ACC112 (cell line): Measurements from ENCODE around the gene WDPCP.

Experiments
- H2AFZ ChIP-seq: fragments of 200-600 bp; sonication (generic); one replicate; pipeline ENCODE4 v1.6.0; 2017; ENCODE audit warnings: antibody characterized with exemption, low read length; ENCODE audit not compliant: unreplicated experiment
- H3K27ac ChIP-seq: fragments of 200-600 bp; sonication (generic); 2 replicates; pipeline ENCODE4 v1.5.1; 2014; ENCODE audit warnings: low read depth, mild to moderate bottlenecking, antibody characterized with exemption, low read length, moderate library complexity
- H3K27me3 ChIP-seq: fragments of 200-600 bp; sonication (generic); 2 replicates; pipeline ENCODE4 v1.6.1; 2014; ENCODE audit warnings: mild to moderate bottlenecking, antibody characterized with exemption, low read length, moderate library complexity, mixed read lengths; ENCODE audit not compliant: insufficient read depth
- H3K36me3 ChIP-seq: fragments of 200-600 bp; sonication (generic); 2 replicates; pipeline ENCODE4 v1.6.1; 2016; ENCODE audit warnings: mild to moderate bottlenecking, antibody characterized with exemption, low read length, moderate library complexity, mixed read lengths; ENCODE audit not compliant: insufficient read depth
- H3K4me1 ChIP-seq: fragments of 200-600 bp; sonication (generic); one replicate; pipeline ENCODE4 v1.6.1; 2016; ENCODE audit warnings: low read length, mixed read lengths; ENCODE audit not compliant: insufficient read depth, unreplicated experiment, control insufficient read depth
- H3K4me3 ChIP-seq: fragments of 200-600 bp; sonication (generic); 2 replicates; pipeline ENCODE4 v1.5.1; 2014; ENCODE audit warnings: mild to moderate bottlenecking, low read depth, low read length
- H3K79me2 ChIP-seq: fragments of 200-600 bp; sonication (generic); one replicate; pipeline ENCODE4 v1.6.0; 2016; ENCODE audit warnings: low read length; ENCODE audit not compliant: control insufficient read depth, unreplicated experiment, insufficient read depth

The WDPCP gene

DNA sequence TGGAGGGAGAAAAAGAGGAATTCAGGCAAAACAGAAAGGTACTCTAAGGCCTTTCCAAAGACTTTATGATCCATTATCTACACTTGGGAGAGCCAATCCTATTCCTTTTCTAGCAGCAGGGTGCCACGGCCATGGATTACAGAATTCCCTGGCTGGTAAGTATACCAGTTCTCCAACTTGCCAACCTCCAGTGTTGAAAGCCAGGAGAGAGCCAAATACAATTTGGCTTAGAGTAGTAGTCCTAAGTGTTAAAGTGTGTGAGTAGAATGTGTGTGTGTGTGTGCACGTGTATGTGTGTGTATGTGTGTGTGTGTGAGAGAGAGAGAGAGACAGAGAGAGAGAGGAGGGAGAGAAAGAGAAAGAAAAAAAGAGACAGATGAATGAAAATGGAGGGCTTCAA, 43.3 kb downstream of the WDPCP start:
- Histone ChIP-seq H3K27me3 (no peaks in the 10 kb centered on the region), H2AFZ (no peak overlapping the region), H3K4me3 (no peak overlapping the region), H3K36me3 (no peaks in the 10 kb centered on the region), H3K27ac (no peak overlapping the region), H3K79me2 (no peaks in the 10 kb centered on the region), H3K4me1 (no peaks in the 10 kb centered on the region)

DNA sequence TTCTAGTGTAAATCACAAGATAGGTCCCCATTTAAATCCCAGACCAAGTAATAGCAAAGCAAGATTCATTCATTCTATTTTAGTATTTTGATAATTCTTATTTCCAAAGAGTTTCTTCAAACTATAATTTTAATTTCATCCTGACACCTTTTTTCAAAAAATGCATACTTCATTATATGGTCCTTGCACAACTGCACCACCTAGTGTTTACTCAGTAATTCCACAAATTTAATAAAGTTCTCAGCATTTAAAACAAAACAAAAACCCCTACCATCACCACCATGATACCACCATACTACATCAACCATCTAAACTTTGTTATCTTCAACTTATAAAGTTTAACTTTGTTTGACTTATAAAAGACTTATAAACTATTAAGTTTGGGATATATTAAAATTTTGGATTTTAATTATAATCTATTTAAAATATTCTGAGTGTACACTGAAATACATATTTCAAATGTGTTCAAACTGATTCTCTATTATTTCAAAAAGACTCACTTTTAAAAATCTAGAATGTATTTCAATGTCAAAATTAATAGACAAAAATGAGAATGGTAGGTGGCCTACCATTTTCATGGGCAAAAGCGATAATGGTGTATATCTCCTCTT, 44.2 kb downstream of the WDPCP start:
- no peaks in the 10 kb centered on the region for H3K36me3 ChIP-seq
- H3K4me3 ChIP-seq: no peak overlapping the region
- no peaks in the 10 kb centered on the region for H3K27me3 ChIP-seq
- no peak overlapping the region for H3K27ac ChIP-seq
- no peaks in the 10 kb centered on the region for H3K79me2 ChIP-seq
- no peak overlapping the region for H2AFZ ChIP-seq
- H3K4me1 ChIP-seq: peaks cover 8% of the 10 kb centered on the region

DNA sequence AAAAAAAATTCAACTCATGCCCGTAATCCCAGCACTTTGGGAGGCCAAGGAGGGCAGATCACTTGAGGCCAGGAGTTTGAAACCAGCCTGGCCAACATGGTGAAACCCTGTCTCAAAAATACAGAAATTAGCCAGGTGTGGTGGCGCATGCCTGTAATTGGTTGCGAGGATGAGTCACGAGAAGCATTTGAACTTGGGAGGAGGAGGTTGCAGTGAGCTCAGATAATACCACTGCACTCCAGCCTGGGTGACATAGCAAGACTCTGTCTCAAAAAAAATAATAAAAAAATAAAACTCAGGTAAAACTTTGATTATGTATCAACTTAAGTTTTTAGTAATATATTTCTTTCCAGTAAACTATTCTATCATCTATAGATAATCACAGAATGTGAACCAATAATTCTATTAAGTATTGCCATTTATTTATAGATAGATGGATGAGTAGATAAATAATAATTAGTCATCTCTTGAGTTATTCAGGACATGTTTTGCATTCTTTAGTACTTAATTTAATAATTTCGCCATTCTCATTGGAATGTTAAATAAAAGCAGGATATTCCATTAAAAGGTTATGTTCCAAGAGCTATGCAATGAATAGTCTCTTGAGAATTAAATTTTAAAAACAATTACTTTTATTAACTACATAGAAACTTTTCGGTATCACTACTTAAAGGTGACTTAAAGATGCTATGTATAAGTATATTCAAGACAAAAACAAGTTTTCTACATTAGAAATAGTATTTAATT, 48.7 kb downstream of the WDPCP start:
- Histone ChIP-seq H3K4me1 (peaks cover 25% of the 10 kb centered on the region), H3K4me3 (no peak overlapping the region), H3K36me3 (no peaks in the 10 kb centered on the region), H3K79me2 (no peaks in the 10 kb centered on the region), H3K27ac (no peak overlapping the region), H2AFZ (no peak overlapping the region), H3K27me3 (no peaks in the 10 kb centered on the region)

DNA sequence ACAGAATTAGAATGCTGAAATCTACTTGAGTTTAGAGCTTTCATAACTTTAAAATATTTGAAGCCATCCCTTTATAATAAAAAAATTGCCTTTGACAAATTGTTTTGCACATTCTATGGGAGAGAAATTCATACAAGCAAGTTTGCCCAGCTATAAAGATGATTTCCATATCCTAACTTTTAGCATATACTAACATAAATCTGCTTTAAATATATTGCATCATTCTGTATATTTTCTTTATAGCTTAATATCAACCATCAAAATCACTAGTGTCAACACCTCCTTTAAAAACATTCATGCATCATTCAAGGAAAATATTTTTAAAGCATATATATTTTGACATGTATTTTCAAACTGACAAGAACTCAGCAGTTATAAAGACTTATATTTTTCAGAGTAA, 49.9 kb downstream of the WDPCP start:
- H3K27ac ChIP-seq: no peak overlapping the region
- H3K4me1 ChIP-seq: peaks cover 25% of the 10 kb centered on the region
- no peak overlapping the region for H3K4me3 ChIP-seq
- H3K79me2 ChIP-seq: no peaks in the 10 kb centered on the region
- no peaks in the 10 kb centered on the region for H3K27me3 ChIP-seq
- H2AFZ ChIP-seq: no peak overlapping the region
- no peaks in the 10 kb centered on the region for H3K36me3 ChIP-seq

DNA sequence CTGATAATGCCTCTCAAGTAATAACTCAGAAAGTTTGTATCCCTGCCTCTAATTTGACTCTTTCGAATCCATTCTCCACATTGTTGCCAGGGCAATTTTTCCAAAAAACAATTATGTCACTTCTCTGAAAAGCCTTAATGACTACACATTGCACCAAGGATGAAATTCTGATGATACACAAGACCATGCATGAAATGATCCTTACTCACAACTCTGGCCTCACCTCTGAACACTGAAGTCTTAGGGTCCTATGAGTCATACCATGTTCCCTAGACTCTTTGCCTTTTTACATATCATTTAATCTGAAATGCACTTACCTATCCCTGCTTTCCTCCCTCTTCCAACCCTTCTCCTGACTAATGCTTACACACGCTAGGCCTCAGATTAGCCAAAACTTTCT, 51.0 kb downstream of the WDPCP start:
- Histone ChIP-seq H3K4me1 (peaks cover 25% of the 10 kb centered on the region), H3K79me2 (no peaks in the 10 kb centered on the region), H3K4me3 (no peak overlapping the region), H3K27ac (no peak overlapping the region), H3K27me3 (no peaks in the 10 kb centered on the region), H2AFZ (no peak overlapping the region), H3K36me3 (no peaks in the 10 kb centered on the region)

DNA sequence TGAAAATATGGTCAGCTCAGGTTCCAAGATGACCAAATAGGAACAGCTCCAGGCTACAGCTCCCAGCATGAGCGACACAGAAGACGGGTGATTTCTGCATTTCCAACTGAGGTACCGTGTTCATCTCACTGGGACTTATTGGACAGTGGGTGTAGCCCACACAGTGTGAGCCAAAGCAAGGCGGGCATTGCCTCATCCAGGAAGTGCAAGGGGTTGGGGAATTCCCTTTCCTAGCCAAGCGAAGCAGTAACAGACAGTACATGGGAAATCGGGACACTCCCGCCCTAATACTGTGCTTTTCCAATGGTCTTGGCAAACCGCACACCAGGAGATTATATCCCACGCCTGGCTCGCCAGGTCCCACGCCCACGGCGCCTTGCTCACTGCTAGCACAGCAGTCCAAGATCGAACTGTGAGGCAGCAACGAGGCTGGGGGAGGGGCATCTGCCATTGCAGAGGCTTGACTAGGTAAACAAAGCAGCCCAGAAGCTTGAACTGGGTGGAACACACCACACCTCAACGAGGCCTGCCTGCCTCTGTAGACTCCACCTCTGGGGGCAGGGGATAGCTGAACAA, 57.5 kb downstream of the WDPCP start:
- no peak overlapping the region for H3K4me3 ChIP-seq
- no peaks in the 10 kb centered on the region for H3K36me3 ChIP-seq
- no peaks in the 10 kb centered on the region for H3K79me2 ChIP-seq
- no peak overlapping the region for H2AFZ ChIP-seq
- no peaks in the 10 kb centered on the region for H3K4me1 ChIP-seq
- no peaks in the 10 kb centered on the region for H3K27me3 ChIP-seq
- H3K27ac ChIP-seq: no peak overlapping the region

DNA sequence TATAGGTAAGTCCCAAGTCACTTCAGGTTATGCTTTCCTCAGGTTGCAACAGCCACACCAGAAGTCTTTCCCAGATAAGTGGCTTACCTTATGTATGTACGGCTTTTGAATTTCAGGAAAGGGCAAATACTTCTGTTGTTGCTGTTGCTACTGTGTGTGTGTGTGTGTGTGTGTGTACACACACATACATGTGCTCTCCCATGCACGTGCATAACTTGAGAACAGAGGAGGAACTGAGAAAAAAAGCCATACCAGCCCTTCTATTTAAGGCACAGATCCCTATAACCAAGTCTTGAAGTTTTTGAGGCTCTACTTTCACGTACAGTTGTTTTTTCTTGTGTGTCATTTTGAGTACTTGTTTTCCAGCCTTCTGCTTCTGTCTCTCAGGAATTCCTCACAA, 62.4 kb downstream of the WDPCP start:
- Histone ChIP-seq H2AFZ (no peak overlapping the region), H3K36me3 (no peaks in the 10 kb centered on the region), H3K79me2 (peaks cover 2% of the 10 kb centered on the region), H3K27me3 (no peaks in the 10 kb centered on the region), H3K27ac (no peak overlapping the region), H3K4me3 (no peak overlapping the region), H3K4me1 (no peaks in the 10 kb centered on the region)

DNA sequence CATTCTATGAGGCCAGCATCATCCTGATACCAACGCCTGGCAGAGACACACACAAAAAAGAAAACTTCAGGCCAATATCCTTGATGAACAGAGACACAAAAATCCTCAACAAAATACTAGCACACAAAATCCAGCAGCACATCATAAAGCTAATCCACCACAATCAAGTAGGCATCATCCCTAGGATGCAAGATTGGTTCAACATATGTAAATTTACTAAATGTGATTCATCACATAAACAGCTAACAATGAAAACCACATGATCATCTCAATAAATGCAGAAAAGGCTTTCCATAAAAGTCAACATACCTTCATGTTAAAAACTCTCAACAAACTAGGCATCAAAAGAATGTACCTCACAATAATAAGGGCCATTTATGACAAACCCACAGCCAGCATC, 65.3 kb downstream of the WDPCP start:
- no peak overlapping the region for H3K4me3 ChIP-seq
- no peak overlapping the region for H2AFZ ChIP-seq
- no peaks in the 10 kb centered on the region for H3K27me3 ChIP-seq
- no peaks in the 10 kb centered on the region for H3K36me3 ChIP-seq
- peaks cover 6% of the 10 kb centered on the region for H3K79me2 ChIP-seq
- H3K27ac ChIP-seq: no peak overlapping the region
- no peaks in the 10 kb centered on the region for H3K4me1 ChIP-seq

DNA sequence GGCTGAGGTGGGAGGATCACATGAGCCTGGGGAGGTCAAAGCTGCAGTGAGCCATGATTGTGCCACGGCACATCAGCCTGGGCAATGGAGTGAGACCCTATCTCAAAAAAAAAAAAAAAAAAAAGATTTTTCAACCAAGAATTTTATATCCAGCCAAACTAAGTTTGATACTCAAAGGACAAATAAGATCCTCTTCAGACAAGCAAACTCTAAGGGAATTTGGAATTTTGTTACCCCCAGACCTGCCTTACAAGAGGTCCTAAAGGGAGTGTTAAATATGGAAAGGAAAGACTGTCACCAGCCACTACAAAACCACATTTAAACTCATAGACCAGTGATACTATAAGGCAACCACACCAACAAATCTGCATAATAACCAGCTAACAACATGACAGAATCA, 67.5 kb downstream of the WDPCP start:
- no peaks in the 10 kb centered on the region for H3K4me1 ChIP-seq
- H3K4me3 ChIP-seq: no peak overlapping the region
- no peak overlapping the region for H3K27ac ChIP-seq
- H3K27me3 ChIP-seq: no peaks in the 10 kb centered on the region
- no peak overlapping the region for H2AFZ ChIP-seq
- peaks cover 6% of the 10 kb centered on the region for H3K79me2 ChIP-seq
- no peaks in the 10 kb centered on the region for H3K36me3 ChIP-seq

DNA sequence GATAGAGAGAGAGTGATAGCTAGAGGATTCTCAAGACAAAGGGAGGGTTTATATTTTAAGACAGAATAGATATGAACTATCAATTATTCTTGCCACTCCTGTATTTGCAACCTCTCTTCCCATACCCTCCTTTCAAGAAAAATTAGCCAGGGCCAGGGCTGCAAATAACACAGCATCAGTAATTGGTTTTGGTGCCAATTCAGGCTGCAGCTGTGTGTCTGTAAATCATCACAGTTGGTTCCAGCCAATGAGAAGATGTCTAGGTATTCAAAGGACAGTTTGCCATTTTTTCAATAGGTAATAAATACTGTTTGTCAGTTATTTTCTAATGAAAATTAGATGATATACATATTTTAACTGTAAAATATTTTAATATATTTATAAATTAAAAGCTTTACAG, 73.5 kb downstream of the WDPCP start:
- Histone ChIP-seq H3K4me1 (no peaks in the 10 kb centered on the region), H3K36me3 (no peaks in the 10 kb centered on the region), H3K27me3 (no peaks in the 10 kb centered on the region), H3K79me2 (peaks cover 4% of the 10 kb centered on the region), H3K4me3 (no peak overlapping the region), H3K27ac (no peak overlapping the region), H2AFZ (no peak overlapping the region)

DNA sequence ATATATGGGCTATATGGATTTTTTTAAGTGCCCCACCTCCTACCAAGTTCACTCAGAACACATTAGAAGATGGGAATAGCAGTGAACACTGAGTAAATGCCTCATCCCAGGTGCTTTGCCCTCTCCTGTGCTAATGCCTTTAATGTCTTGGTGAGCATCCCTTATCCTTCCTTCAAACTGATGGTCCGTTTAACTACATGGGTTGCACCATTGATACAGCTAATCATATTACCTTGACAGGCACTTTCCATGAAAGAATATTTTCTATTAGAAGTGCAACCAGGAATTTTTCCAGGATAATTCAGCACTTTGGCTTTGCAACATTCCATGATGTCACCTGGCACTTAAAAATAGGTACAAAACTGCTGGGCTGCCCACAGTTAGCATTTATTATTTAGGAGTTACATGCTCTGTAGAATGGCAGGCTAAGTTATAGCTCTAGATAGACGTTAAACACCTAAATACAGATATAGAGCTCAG, 74.0 kb downstream of the WDPCP start:
- Histone ChIP-seq H3K79me2 (peaks cover 3% of the 10 kb centered on the region), H3K4me3 (no peak overlapping the region), H3K4me1 (no peaks in the 10 kb centered on the region), H3K27me3 (no peaks in the 10 kb centered on the region), H3K36me3 (no peaks in the 10 kb centered on the region), H3K27ac (no peak overlapping the region), H2AFZ (no peak overlapping the region)
